Liver (tissue), 9 donors: ENCODE data around the gene APRT. TPM values are rescaled to one million over a fixed set of nuclear protein-coding genes. Genes with fewer than 3 reads are reported as not detected.

Source experiments
- DNase-seq: peaks from one replicate; pipeline ENCODE4 v3.0.0-alpha.2; 2017; ENCODE audit warnings: low spot score
- H3K27ac ChIP-seq, 2 donors: one replicate each; pipeline ENCODE4 v1.7.0; 2013; ENCODE audit warnings: inconsistent platforms in 2 of 2, low read length in 2 of 2, control low read depth in 1 of 2, low read depth in 1 of 2, mild to moderate bottlenecking in 1 of 2
- H3K27me3 ChIP-seq, 4 donors: one replicate each; pipeline versions ENCODE4 v1.6.1 to v1.7.0; 2013; ENCODE audit warnings: low read length in 3 of 4, inconsistent platforms in 1 of 4, mild to moderate bottlenecking in 1 of 4, moderate library complexity in 1 of 4; ENCODE audit not compliant: control insufficient read depth in 4 of 4, insufficient read depth in 4 of 4
- H3K36me3 ChIP-seq, 4 donors: one replicate each; pipeline versions ENCODE4 v1.6.1 to v1.7.0; 2013; ENCODE audit warnings: low read length in 3 of 4, mild to moderate bottlenecking in 3 of 4, low read depth in 1 of 4, moderate library complexity in 1 of 4; ENCODE audit not compliant: control insufficient read depth in 4 of 4, insufficient read depth in 3 of 4
- H3K4me1 ChIP-seq, 4 donors: one replicate each; pipeline versions ENCODE4 v1.6.1 to v1.7.0; 2013; ENCODE audit warnings: low read length in 3 of 4, mild to moderate bottlenecking in 3 of 4, moderate library complexity in 1 of 4; ENCODE audit not compliant: control insufficient read depth in 4 of 4, insufficient read depth in 4 of 4
- H3K4me3 ChIP-seq, 3 donors: one replicate each; pipeline versions ENCODE4 v1.6.1 to v1.7.0; 2013; ENCODE audit warnings: low read length in 3 of 3, control low read depth in 1 of 3, low read depth in 1 of 3, mild to moderate bottlenecking in 1 of 3
- H3K9ac ChIP-seq, 2 donors: one replicate each; pipeline ENCODE4 v1.7.0; 2013; ENCODE audit warnings: low read length in 2 of 2, mild to moderate bottlenecking in 2 of 2, moderate library complexity in 2 of 2, control low read depth in 1 of 2, low read depth in 1 of 2
- H3K9me3 ChIP-seq, 4 donors: one replicate each; pipeline versions ENCODE4 v1.6.1 to v1.7.0; 2013; ENCODE audit warnings: low read length in 3 of 4; ENCODE audit not compliant: control insufficient read depth in 4 of 4
- FOXA2 ChIP-seq: IDR thresholded peaks from 2 replicates; pipeline ENCODE4 v1.6.1; 2016; ENCODE audit warnings: antibody characterized with exemption
- GABPA ChIP-seq, 2 donors: IDR thresholded peaks in 1 of 2; conservative IDR thresholded peaks in 1 of 2; 2 replicates each; pipeline ENCODE4 v1.6.1; 2016; ENCODE audit warnings: antibody characterized with exemption in 2 of 2, mild to moderate bottlenecking in 1 of 2, moderate library complexity in 1 of 2
- HNF4A ChIP-seq, 2 donors: conservative IDR thresholded peaks; 2 replicates each; pipeline ENCODE4 v1.6.1; 2016; ENCODE audit warnings: antibody characterized with exemption in 2 of 2, mild to moderate bottlenecking in 2 of 2
- HNF4G ChIP-seq: IDR thresholded peaks from 2 replicates; pipeline ENCODE4 v1.6.1; 2016; ENCODE audit warnings: antibody characterized with exemption
- NR2F2 ChIP-seq: IDR thresholded peaks from 2 replicates; pipeline ENCODE4 v1.6.1; 2016; ENCODE audit warnings: antibody characterized with exemption
- SP1 ChIP-seq: IDR thresholded peaks from 2 replicates; pipeline ENCODE4 v1.6.1; 2018; ENCODE audit warnings: antibody characterized with exemption, mild to moderate bottlenecking
- WGBS: extraction: QIAGEN DNeasy Blood & Tissue Kit; methylation state at CpG from one replicate; pipeline ENCODE4 v1.1.7; 2013; 5-methylcytosine and 5-hydroxymethylcytosine counted together
- polyA plus RNA-seq, 2 donors: library from polyadenylated mRNA; stranded (reverse) in 1 of 2; unstranded in 1 of 2; fragments of 200-250 nt in 1 of 2; fragments of >200 nt in 1 of 2; fragmentation: Nextera tagmentation in 1 of 2; extraction: Ambion mirVana in 1 of 2; gene quantifications; one replicate each; pipeline versions ENCODE4 v1.2.1 to v1.2.3, GENCODE V29; 2013 to 2015
- total RNA-seq, 2 donors: library from RNA; depleted of rRNA; stranded (reverse); fragments of >200 nt; gene quantifications; one replicate each; pipeline ENCODE4 v1.2.3, GENCODE V29; 2014
- TF ChIP-seq, protein P1 (sequence below): fragments of 150-350 bp; IDR thresholded peaks from 2 replicates; pipeline ENCODE4 v1.5.1; 2017; ENCODE audit warnings: improper control_type of control experiment, low read depth, low read length; ENCODE audit not compliant: missing input control
- TF ChIP-seq, protein P2 (sequence below): IDR thresholded peaks from 2 replicates; pipeline ENCODE4 v1.6.1; 2016; ENCODE audit warnings: antibody characterized with exemption, mild to moderate bottlenecking
- TF ChIP-seq, protein P3 (sequence below): IDR thresholded peaks from 2 replicates; pipeline ENCODE4 v1.6.1; 2016; ENCODE audit warnings: antibody characterized with exemption
- donor health status: healthy.
- donor health status: healthy.
- donor health status: healthy.
- donor health status: healthy.
- donor health status: healthy.

APRT gene
- total and polyA plus RNA-seq, 4 donors, result 27.9 to 160 (median 94.4) TPM

DNA sequence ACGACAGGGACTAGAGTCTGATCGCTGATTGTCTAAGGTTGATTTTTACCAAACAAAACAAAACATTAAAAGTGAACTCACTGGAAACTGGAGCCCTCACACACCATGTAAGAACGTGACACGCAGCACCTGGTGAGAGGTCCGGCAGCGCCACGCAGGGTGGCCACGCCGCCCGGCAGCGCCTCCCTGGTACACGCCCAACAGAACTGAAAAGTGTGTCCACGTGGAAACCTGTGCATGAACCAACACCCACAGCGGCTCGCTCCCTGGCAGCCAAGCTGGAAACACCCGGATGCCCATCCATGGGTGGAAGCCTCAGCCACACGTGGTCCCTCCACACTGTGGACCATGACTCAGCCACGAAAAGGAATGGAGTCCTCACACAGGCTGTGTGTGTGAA, 35.9 kb upstream of the APRT start (continued):
- TF ChIP-seq, protein P1, sequence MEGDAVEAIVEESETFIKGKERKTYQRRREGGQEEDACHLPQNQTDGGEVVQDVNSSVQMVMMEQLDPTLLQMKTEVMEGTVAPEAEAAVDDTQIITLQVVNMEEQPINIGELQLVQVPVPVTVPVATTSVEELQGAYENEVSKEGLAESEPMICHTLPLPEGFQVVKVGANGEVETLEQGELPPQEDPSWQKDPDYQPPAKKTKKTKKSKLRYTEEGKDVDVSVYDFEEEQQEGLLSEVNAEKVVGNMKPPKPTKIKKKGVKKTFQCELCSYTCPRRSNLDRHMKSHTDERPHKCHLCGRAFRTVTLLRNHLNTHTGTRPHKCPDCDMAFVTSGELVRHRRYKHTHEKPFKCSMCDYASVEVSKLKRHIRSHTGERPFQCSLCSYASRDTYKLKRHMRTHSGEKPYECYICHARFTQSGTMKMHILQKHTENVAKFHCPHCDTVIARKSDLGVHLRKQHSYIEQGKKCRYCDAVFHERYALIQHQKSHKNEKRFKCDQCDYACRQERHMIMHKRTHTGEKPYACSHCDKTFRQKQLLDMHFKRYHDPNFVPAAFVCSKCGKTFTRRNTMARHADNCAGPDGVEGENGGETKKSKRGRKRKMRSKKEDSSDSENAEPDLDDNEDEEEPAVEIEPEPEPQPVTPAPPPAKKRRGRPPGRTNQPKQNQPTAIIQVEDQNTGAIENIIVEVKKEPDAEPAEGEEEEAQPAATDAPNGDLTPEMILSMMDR, result no peak
- TF ChIP-seq HNF4G (no peak), FOXA2 (no peak)

DNA sequence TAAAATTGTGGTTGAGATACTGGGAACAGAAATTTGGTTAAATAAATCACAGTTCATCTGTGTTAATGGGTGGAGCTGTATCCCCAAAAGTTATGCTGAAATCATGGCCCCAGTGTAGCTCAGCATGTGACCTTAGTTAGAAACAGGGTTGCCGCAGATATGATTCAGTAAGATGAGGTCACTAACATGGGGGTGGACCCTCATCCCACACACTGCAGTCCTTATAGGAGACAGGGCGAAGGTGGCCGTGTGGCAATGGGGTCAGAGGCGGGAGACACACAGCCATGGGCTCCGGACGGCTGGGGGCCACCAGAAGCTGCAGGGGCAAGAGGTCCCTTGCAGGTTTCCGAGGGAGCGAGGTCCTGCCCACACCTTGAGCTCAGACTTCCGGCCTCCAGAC, 34.4 kb upstream of the APRT start:
- no peak overlapping the region for H3K9ac ChIP-seq
- no peak overlapping the region for H3K4me3 ChIP-seq
- TF ChIP-seq FOXA2, result no peak
- TF ChIP-seq, protein P2, sequence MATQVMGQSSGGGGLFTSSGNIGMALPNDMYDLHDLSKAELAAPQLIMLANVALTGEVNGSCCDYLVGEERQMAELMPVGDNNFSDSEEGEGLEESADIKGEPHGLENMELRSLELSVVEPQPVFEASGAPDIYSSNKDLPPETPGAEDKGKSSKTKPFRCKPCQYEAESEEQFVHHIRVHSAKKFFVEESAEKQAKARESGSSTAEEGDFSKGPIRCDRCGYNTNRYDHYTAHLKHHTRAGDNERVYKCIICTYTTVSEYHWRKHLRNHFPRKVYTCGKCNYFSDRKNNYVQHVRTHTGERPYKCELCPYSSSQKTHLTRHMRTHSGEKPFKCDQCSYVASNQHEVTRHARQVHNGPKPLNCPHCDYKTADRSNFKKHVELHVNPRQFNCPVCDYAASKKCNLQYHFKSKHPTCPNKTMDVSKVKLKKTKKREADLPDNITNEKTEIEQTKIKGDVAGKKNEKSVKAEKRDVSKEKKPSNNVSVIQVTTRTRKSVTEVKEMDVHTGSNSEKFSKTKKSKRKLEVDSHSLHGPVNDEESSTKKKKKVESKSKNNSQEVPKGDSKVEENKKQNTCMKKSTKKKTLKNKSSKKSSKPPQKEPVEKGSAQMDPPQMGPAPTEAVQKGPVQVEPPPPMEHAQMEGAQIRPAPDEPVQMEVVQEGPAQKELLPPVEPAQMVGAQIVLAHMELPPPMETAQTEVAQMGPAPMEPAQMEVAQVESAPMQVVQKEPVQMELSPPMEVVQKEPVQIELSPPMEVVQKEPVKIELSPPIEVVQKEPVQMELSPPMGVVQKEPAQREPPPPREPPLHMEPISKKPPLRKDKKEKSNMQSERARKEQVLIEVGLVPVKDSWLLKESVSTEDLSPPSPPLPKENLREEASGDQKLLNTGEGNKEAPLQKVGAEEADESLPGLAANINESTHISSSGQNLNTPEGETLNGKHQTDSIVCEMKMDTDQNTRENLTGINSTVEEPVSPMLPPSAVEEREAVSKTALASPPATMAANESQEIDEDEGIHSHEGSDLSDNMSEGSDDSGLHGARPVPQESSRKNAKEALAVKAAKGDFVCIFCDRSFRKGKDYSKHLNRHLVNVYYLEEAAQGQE, result no peak
- TF ChIP-seq HNF4A (conservative IDR thresholded peaks at IDR 0.05), result no peak
- TF ChIP-seq SP1, result no peak
- DNase-seq, result no peak
- H3K9me3 ChIP-seq, result no peaks in the 10 kb centered on the region
- no peaks in the 10 kb centered on the region for H3K27me3 ChIP-seq
- 96% methylated on average over 9 of the region's 9 CpGs for WGBS
- H3K36me3 ChIP-seq, result peaks cover 0 to 12% (median under 1%) of the 10 kb centered on the region in 4 donors
- H3K27ac ChIP-seq, result no peak overlapping the region
- peaks cover 0 to 2% (median under 1%) of the 10 kb centered on the region in 4 donors for H3K4me1 ChIP-seq

DNA sequence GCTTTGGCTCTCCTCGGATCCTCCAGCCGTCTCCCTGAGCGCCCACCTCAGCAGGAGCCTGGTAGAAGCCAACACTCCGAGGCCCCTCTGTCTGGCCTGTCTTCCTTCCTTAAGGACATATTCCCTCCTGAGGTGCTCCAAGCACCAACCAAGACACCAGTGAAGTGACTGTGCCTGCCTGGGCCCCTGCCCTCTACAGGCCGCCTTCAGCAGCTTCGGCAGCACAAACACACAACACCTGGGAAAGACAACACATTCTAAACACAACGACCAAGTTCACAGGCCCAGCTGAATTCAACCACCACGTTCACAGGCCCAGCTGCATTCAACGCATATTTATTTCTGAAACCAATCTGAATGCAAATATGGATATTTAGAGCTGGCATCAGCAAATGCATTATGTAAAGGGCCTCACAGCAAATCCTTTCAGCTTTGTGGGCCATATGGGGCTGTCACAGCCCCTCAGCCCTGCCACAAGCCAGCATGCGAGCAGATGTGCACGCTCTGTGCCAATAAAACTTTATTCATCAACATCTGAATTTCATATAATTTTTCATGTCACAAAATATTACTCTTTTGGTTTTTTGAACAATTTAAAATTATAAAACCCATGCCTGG, 32.8 kb upstream of the APRT start:
- Histone ChIP-seq H3K4me1 (no peaks in the 10 kb centered on the region), H3K9me3 (no peaks in the 10 kb centered on the region), H3K27ac (no peak overlapping the region), H3K4me3 (no peak overlapping the region), H3K9ac (no peak overlapping the region), H3K36me3 (peaks cover 0 to 25% (median 2%) of the 10 kb centered on the region in 4 donors), H3K27me3 (no peaks in the 10 kb centered on the region)
- DNase-seq, result no peak
- 89% methylated on average over 11 of the region's 11 CpGs for WGBS
- TF ChIP-seq HNF4G (no peak), GABPA (IDR thresholded peaks at IDR 0.05 in 1 of 2, conservative IDR thresholded peaks at IDR 0.05 in 1 of 2) (no peak), HNF4A (conservative IDR thresholded peaks at IDR 0.05) (no peak), NR2F2 (no peak)
- TF ChIP-seq, protein P3, sequence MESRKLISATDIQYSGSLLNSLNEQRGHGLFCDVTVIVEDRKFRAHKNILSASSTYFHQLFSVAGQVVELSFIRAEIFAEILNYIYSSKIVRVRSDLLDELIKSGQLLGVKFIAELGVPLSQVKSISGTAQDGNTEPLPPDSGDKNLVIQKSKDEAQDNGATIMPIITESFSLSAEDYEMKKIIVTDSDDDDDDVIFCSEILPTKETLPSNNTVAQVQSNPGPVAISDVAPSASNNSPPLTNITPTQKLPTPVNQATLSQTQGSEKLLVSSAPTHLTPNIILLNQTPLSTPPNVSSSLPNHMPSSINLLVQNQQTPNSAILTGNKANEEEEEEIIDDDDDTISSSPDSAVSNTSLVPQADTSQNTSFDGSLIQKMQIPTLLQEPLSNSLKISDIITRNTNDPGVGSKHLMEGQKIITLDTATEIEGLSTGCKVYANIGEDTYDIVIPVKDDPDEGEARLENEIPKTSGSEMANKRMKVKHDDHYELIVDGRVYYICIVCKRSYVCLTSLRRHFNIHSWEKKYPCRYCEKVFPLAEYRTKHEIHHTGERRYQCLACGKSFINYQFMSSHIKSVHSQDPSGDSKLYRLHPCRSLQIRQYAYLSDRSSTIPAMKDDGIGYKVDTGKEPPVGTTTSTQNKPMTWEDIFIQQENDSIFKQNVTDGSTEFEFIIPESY, result no peak
- TF ChIP-seq, protein P2, result no peak
